ENCODE measurements around the gene SMAD5.

Gene SMAD5

GRCh38 chr5:136132557-136133221 is at the start of gene SMAD5 (continued):
- TF ChIP-seq ZBTB26 (tag by site-specific recombination; optimal IDR thresholded peaks at IDR 0.05) (peak; percentile 98), ZNF138 (tag by site-specific recombination; IDR thresholded peaks at IDR 0.05; ENCODE audit: borderline replicate concordance) (no peak), HOXD13 (CRISPR knock-in tag; IDR thresholded peaks at IDR 0.05; ENCODE audit: borderline replicate concordance) (peak; percentile 16; the same call in 1 of the 2 replicates), ZNF423 (tag by site-specific recombination; IDR thresholded peaks at IDR 0.05) (no peak), ZNF658 (tag by site-specific recombination; IDR thresholded peaks at IDR 0.05) (no peak), ZNF114 (tag by site-specific recombination; IDR thresholded peaks at IDR 0.05) (no peak), HOXC10 (CRISPR knock-in tag; IDR thresholded peaks at IDR 0.05) (0 out of 2 replicates have a peak, but pooled peaks have one; percentile 81), ZNF133 (tag by site-specific recombination; IDR thresholded peaks at IDR 0.05) (no peak), SP2 (tag by site-specific recombination; IDR thresholded peaks at IDR 0.05) (peak; percentile 55), KLF1 (tag by site-specific recombination; IDR thresholded peaks at IDR 0.05) (no peak), ZNF404 (tag by site-specific recombination; IDR thresholded peaks at IDR 0.05) (no peak), ZNF792 (tag by site-specific recombination; IDR thresholded peaks at IDR 0.05) (no peak), ZNF2 (tag by site-specific recombination; IDR thresholded peaks at IDR 0.05) (peak; percentile 69; the same call in 1 of the 2 replicates), YY2 (tag by site-specific recombination; IDR thresholded peaks at IDR 0.05) (no peak), ZBTB7A (tag by site-specific recombination; IDR thresholded peaks at IDR 0.05; ENCODE audit: low read depth) (no peak), PATZ1 (tag by site-specific recombination; IDR thresholded peaks at IDR 0.05) (peak; percentile 79), ZNF146 (tag by site-specific recombination; IDR thresholded peaks at IDR 0.05) (no peak; the same call in 1 of the 2 replicates), ZNF248 (tag by site-specific recombination; IDR thresholded peaks at IDR 0.05) (no peak), ZNF394 (tag by site-specific recombination; IDR thresholded peaks at IDR 0.05; ENCODE audit: borderline replicate concordance) (peak; percentile 91), GLI4 (tag by site-specific recombination; IDR thresholded peaks at IDR 0.05) (no peak), HOXA7 (CRISPR knock-in tag; IDR thresholded peaks at IDR 0.05; ENCODE audit: borderline replicate concordance) (no peak), ZNF585B (tag by site-specific recombination; IDR thresholded peaks at IDR 0.05) (no peak), BCL11A (tag by site-specific recombination; IDR thresholded peaks at IDR 0.05; ENCODE audit: low read depth) (no peak), ZNF645 (tag by site-specific recombination; IDR thresholded peaks at IDR 0.05) (no peak), ZFP69B (tag by site-specific recombination; IDR thresholded peaks at IDR 0.05) (0 out of 2 replicates have a peak, but pooled peaks have one; percentile 26), ZNF571 (tag by site-specific recombination; IDR thresholded peaks at IDR 0.05) (no peak), ZNF335 (tag by site-specific recombination; conservative IDR thresholded peaks at IDR 0.05) (peak; percentile 45), ZBTB20 (tag by site-specific recombination; IDR thresholded peaks at IDR 0.05) (peak; percentile 87)
- TF ChIP-seq, protein P1, sequence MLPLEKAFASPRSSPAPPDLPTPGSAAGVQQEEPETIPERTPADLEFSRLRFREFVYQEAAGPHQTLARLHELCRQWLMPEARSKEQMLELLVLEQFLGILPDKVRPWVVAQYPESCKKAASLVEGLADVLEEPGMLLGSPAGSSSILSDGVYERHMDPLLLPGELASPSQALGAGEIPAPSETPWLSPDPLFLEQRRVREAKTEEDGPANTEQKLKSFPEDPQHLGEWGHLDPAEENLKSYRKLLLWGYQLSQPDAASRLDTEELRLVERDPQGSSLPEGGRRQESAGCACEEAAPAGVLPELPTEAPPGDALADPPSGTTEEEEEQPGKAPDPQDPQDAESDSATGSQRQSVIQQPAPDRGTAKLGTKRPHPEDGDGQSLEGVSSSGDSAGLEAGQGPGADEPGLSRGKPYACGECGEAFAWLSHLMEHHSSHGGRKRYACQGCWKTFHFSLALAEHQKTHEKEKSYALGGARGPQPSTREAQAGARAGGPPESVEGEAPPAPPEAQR (tag by site-specific recombination; IDR thresholded peaks at IDR 0.05): no peak
- TF ChIP-seq, protein P2, sequence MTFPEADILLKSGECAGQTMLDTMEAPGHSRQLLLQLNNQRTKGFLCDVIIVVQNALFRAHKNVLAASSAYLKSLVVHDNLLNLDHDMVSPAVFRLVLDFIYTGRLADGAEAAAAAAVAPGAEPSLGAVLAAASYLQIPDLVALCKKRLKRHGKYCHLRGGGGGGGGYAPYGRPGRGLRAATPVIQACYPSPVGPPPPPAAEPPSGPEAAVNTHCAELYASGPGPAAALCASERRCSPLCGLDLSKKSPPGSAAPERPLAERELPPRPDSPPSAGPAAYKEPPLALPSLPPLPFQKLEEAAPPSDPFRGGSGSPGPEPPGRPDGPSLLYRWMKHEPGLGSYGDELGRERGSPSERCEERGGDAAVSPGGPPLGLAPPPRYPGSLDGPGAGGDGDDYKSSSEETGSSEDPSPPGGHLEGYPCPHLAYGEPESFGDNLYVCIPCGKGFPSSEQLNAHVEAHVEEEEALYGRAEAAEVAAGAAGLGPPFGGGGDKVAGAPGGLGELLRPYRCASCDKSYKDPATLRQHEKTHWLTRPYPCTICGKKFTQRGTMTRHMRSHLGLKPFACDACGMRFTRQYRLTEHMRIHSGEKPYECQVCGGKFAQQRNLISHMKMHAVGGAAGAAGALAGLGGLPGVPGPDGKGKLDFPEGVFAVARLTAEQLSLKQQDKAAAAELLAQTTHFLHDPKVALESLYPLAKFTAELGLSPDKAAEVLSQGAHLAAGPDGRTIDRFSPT (tag by site-specific recombination; IDR thresholded peaks at IDR 0.05): no peak
- TF ChIP-seq, protein P3, sequence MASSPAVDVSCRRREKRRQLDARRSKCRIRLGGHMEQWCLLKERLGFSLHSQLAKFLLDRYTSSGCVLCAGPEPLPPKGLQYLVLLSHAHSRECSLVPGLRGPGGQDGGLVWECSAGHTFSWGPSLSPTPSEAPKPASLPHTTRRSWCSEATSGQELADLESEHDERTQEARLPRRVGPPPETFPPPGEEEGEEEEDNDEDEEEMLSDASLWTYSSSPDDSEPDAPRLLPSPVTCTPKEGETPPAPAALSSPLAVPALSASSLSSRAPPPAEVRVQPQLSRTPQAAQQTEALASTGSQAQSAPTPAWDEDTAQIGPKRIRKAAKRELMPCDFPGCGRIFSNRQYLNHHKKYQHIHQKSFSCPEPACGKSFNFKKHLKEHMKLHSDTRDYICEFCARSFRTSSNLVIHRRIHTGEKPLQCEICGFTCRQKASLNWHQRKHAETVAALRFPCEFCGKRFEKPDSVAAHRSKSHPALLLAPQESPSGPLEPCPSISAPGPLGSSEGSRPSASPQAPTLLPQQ (tag by site-specific recombination; IDR thresholded peaks at IDR 0.05): peak; percentile 74

All from HEK293 (cell line).